Measurements from ENCODE around the gene TRIP10.
"Not testable (repeated sequence)": the region's sequence is repeated elsewhere in the genome, so short reads cannot be mapped to it uniquely, and the experiment has no call there.

Gene TRIP10

GRCh38 chr19:6767357-6768235 is 28.1 kb downstream of the TRIP10 start, which contains the start of gene SH2D3A:
Gene SH2D3A, minus strand, starts transcription at chr19:6767435. Its CDS starts 3,687 bp downstream, at chr19:6763748.
- DNase-seq (ENCODE audit: low read depth in 2 of 2) = peak; percentile 94 to 97

GRCh38 chr19:6768236-6768785 is 28.8 kb downstream of the TRIP10 start:
- no peak for DNase-seq (ENCODE audit: low read depth in 2 of 2)

GRCh38 chr19:6769006-6769619 is 29.6 kb downstream of the TRIP10 start:
- DNase-seq (ENCODE audit: low read depth in 2 of 2) = no peak

- DNase-seq (ENCODE audit: low read depth in 2 of 2) = not testable (repeated sequence)
These were observed 32.2 kb downstream of the TRIP10 start for GRCh38 chr19:6771648-6772027.

- peak; percentile 70 to 82 for DNase-seq (ENCODE audit: low read depth in 2 of 2)
These were observed 32.8 kb downstream of the TRIP10 start, which contains the start of gene VAV1 for GRCh38 chr19:6772028-6772865. Gene VAV1, plus strand, starts transcription at chr19:6772708. Its CDS starts 100 bp downstream, at chr19:6772808.

- DNase-seq (ENCODE audit: low read depth in 2 of 2) = no peak
These were observed 33.4 kb downstream of the TRIP10 start for GRCh38 chr19:6772866-6773322.

GRCh38 chr19:6773323-6773931 is 33.9 kb downstream of the TRIP10 start:
- peak in 1 of 2 donors; percentile 38 for DNase-seq (ENCODE audit: low read depth in 2 of 2)

- no peak for DNase-seq (ENCODE audit: low read depth in 2 of 2)
These were observed 35.6 kb downstream of the TRIP10 start for GRCh38 chr19:6774821-6775707.

GRCh38 chr19:6776045-6776444 is 36.6 kb downstream of the TRIP10 start:
- not testable (repeated sequence) for DNase-seq (ENCODE audit: low read depth in 2 of 2)

GRCh38 chr19:6776999-6777398 is 37.5 kb downstream of the TRIP10 start:
- no peak for DNase-seq (ENCODE audit: low read depth in 2 of 2)

GRCh38 chr19:6777434-6777833 is 38.0 kb downstream of the TRIP10 start:
- no peak for DNase-seq (ENCODE audit: low read depth in 2 of 2)

GRCh38 chr19:6778386-6778785 is 38.9 kb downstream of the TRIP10 start:
- DNase-seq (ENCODE audit: low read depth in 2 of 2) = no peak

- no peak for DNase-seq (ENCODE audit: low read depth in 2 of 2)
These were observed 39.7 kb downstream of the TRIP10 start for GRCh38 chr19:6779206-6779605.

- no peak for DNase-seq (ENCODE audit: low read depth in 2 of 2)
These were observed 47.9 kb downstream of the TRIP10 start for GRCh38 chr19:6787393-6787792.

- no peak for DNase-seq (ENCODE audit: low read depth in 2 of 2)
These were observed 49.4 kb downstream of the TRIP10 start for GRCh38 chr19:6788896-6789295.

- no peak for DNase-seq (ENCODE audit: low read depth in 2 of 2)
These were observed 51.0 kb downstream of the TRIP10 start for GRCh38 chr19:6790194-6791128.

- DNase-seq (ENCODE audit: low read depth in 2 of 2) = no peak
These were observed 51.8 kb downstream of the TRIP10 start for GRCh38 chr19:6791237-6791636.

- DNase-seq (ENCODE audit: low read depth in 2 of 2) = no peak
These were observed 53.9 kb downstream of the TRIP10 start for GRCh38 chr19:6793411-6793810.

- no peak for DNase-seq (ENCODE audit: low read depth in 2 of 2)
These were observed 54.5 kb downstream of the TRIP10 start for GRCh38 chr19:6793973-6794372.
